GM12874 (cell line): Measurements from ENCODE around the gene TMBIM6.

Source experiments
- TF ChIP-seq, protein P1 (sequence below): IDR thresholded peaks from 2 replicates; pipeline ENCODE4 v1.5.1; 2011; ENCODE audit warnings: low read depth, mild to moderate bottlenecking, control low read depth, low read length, moderate library complexity; ENCODE audit not compliant: insufficient read depth

TMBIM6 gene

GRCh38 chr12:49777800-49778748, 36.7 kb downstream of the TMBIM6 start:
- TF ChIP-seq, protein P1, sequence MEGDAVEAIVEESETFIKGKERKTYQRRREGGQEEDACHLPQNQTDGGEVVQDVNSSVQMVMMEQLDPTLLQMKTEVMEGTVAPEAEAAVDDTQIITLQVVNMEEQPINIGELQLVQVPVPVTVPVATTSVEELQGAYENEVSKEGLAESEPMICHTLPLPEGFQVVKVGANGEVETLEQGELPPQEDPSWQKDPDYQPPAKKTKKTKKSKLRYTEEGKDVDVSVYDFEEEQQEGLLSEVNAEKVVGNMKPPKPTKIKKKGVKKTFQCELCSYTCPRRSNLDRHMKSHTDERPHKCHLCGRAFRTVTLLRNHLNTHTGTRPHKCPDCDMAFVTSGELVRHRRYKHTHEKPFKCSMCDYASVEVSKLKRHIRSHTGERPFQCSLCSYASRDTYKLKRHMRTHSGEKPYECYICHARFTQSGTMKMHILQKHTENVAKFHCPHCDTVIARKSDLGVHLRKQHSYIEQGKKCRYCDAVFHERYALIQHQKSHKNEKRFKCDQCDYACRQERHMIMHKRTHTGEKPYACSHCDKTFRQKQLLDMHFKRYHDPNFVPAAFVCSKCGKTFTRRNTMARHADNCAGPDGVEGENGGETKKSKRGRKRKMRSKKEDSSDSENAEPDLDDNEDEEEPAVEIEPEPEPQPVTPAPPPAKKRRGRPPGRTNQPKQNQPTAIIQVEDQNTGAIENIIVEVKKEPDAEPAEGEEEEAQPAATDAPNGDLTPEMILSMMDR = peak; percentile 96

DNA sequence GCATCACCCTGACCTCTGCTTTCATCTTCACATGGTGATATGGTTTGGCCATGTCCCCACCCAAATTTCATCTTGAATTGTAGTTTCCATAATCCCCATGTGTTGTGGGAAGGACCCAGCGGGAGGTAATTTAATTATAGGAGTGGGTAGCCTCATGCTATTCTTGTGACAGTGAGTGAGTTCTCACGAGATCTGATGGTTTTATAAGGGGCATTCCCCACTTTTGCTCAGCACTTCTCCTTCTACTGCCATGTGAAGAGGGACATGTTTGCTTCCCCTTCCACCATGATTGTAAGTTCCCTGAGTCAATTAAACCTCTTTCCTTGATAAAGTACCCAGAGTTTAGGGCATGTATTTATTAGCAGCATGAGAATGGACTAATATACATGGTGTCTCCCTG, 38.2 kb downstream of the TMBIM6 start:
- TF ChIP-seq, protein P1 = no peak

DNA sequence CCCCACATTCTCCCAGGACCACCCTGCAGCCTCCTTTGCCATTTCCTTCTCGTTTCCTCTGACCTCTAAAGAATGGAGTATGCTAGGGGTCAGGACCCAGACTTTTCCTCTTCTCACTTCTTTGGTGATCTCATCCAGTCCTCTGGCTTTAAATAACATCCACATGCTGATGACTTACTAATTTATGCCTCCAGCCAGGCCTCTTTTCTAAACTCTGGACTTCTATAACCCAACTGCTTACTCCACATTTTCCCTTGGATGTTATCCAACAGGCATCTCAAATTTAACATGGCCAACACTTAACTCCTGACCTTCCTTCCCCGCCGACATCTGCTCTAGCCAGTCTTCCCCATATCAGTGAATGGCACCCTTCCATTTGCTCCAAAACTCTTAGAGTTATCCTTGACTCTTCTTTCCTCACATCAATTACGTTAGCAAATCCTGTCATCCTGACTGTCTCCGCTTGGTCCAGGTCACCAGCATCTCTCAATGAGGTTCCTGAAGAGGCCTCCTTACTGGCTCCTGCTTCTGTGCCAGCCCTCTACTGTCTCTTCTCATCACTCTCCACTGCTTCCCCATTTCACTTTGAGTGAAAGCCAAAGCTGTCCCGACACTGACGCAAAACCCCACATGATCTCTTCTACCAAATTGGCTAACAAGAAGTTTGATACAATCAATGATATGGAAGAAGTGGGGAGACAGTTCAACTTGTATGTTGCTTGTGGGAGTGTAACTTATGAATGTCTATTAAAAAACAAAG, 42.7 kb downstream of the TMBIM6 start:
- TF ChIP-seq, protein P1 = no peak

GRCh38 chr12:49784756-49785409, 43.5 kb downstream of the TMBIM6 start:
- TF ChIP-seq, protein P1 = no peak

DNA sequence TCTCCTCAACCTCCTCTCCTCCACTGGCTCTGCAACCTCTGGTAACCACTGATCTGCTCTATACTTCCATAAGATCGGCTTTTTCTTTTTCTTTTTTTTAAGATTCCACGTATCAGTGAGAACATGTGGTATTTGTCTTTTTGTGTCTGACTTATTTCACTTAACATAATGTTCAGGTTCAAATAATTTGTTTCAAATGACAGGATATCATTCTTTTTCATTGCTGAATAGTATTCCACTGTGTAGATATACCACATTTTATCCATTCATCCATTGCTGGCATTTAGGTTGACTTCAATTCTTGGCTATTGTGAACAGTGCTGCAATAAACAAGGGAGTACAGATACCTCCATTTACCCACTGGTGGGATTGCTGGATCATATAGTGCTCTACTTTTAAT, 46.3 kb downstream of the TMBIM6 start:
- TF ChIP-seq, protein P1 = no peak

DNA sequence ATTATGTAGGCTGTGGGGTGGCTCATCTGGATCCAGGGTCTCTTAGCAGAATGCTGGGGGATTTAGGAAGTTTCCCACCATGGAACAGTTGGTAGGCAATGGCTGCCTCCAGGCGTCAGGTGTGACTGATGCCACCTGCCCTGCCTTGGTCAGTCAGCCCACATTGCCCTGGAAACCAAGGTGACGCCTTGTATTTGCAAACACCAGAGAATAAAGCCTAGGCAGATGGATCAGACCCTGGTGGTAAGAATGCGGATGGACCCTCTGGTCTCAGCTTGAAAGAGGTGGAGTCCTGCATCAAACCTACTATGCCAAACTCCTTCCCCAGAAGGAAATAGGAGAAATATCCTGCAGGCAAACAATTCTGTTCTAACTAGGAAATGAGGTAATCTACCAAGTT, 48.6 kb downstream of the TMBIM6 start:
- TF ChIP-seq, protein P1 = no peak

GRCh38 chr12:49790741-49791555, 49.6 kb downstream of the TMBIM6 start:
- TF ChIP-seq, protein P1 = no peak
